T follicular helper cell (primary cell): ENCODE measurements around the gene ADAMTS12.

Experiments
- DNase-seq: peaks from one replicate; pipeline ENCODE4 v3.0.0-alpha.2; 2020; ENCODE audit warnings: low read depth

ADAMTS12 gene

DNA sequence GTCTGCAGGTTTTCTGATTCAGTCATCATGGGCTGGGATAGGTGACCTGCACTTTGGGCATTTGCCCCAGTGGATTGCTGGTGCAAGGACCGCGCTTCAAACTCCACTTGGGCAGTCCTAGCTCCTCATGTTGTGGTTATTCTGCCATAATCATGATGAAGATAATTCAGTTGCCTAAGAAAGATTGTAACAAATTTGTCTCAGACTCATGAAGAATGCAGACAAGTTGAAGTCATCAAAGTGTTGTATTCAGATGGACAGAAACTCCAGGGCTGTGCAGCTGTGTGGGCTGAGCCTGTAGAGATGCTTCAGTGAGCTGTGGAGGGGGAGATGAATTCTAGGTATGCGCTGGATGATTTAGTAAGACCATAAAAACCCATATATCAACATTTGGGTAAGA, 412.5 kb downstream of the ADAMTS12 start:
- DNase-seq, result no peak

DNA sequence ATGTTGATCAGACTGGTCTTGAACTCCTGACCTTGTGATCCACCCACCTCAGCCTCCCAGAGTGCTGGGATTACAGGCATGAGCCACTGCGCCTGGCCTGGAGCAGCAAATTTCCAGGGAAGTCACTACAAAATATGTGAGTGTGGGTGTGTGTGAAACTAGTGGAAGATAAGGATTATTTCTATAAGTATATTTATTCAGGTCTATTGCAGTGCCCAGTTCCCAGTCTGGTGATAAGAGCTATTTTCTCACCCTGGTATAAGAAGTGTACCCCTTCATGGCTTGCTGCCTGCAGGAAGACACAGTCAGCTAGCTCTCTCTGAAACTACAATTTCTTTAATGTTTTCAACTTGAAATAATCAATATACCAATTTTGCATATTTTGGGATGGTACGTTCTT, 414.0 kb downstream of the ADAMTS12 start:
- DNase-seq, result no peak

DNA sequence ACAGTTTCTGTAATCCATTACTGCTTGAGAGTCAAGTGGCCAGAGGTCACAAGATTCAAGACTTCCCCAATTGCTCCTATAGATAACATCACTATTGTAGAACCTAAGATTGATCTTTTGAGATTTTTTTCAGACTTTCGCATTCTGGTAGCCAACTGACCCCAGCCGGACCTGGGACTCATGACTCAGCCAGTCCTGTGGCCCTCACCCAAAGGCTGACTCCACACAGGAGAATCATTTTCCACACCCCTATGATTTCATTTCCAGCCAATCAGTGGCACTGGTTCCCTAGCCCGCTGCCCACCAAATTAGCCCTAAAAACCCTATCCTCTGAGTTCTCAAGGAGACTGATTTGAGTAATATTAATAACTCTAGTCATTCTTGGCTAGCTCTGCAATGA, 414.8 kb downstream of the ADAMTS12 start:
- no peak for DNase-seq

DNA sequence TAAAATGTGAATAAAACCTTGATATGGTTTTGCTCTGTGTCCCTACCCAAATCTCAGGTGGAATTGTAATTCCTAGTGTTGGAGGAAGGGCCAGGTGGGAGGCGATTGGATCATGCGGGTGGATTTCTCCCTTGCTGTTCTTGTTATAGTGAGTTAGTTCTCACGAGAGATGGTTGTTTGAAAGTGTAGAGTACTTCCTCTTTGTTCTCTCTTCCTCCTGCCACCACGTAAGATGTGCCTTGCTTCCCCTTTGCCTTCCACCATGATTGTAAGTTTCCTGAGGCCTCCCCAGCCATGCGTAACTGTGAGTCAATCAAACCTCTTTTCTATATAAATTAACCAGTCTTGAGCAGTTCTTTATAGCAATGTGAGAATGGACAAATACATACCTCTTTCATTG, 416.1 kb downstream of the ADAMTS12 start:
- DNase-seq, result no peak

DNA sequence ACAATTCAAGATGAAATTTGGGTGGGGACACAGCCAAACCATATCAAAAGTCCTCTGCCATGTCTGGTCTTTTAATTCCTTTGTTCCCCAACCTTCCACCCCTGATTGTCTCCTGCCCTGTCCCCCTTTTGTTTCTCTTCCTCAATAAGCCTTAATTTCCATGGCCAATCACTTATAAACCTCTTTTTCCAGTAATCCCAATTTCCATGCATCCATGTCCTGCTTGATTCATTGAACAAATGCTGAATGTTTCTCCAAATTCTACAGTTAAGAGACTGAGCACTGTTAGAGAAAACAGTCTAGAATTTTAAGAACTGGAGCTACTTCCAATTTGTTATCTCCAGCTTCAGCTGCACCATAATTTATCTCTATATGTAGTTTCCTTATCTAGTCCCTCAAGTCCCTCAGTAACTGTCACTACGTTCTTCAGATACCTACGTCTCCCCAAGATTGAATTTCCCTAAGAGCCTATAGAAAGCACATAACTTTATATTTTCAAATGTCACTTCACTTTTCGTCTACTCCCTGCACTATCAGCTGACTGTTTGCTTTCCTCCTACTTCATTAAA, 416.8 kb downstream of the ADAMTS12 start:
- no peak for DNase-seq

DNA sequence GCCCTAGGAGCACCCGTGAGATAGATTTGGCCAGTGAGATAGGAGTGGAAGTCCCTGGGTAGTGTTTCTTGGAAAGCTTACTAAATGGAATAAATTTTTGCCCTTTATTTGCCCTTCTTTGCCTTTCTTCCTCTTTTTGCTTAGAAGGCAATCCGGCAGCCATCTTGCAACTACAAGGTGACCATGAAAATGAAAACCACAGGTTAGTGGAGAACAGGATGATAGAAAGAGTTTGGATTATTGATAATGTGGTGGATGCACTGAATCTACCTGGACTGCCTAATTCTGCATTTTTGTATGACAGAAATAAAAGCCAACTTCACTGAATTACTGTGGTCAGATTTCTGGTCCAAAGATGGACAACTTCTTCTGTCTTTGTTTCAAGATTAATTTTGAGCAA, 417.8 kb downstream of the ADAMTS12 start:
- DNase-seq, result no peak
